ENCODE results near the gene SEBOX. TPM values are rescaled to one million over a fixed set of nuclear protein-coding genes. Genes with fewer than 3 reads are reported as not detected.

SEBOX gene
- total RNA-seq, 1 donor, result not detected

GRCh38 chr17:28379814-28380801 is 15.1 kb upstream of the SEBOX start:
- no peak overlapping the region for H3K4me3 ChIP-seq (ENCODE audit: low read depth, low read length)
- TF ChIP-seq CTCF (IDR thresholded peaks at IDR 0.05; ENCODE audit: insufficient read depth, low read depth, low read length), result no peak
- DNase-seq (ENCODE audit: low read depth), result peak; percentile 85

DNA sequence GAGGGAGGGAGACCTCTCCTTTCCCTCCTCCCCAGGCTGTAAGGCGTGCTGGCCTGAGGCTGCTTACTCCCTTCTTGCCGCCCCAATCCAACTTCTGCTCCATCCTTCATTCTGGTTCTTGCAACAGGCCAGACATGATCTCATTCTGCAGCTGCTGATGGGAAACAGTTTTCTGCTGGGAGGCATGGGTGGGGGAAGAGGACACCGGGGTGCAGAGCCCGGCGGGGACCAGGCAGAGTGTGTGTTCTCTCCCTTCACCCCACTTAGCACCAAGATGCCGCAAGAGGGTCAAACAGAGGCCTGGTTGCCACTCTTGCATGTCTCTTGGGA is 7.9 kb upstream of the SEBOX start:
- no peak for TF ChIP-seq CTCF (IDR thresholded peaks at IDR 0.05; ENCODE audit: insufficient read depth, low read depth, low read length)
- no peak for DNase-seq (ENCODE audit: low read depth)
- peak overlapping the region; percentile 73 for H3K4me3 ChIP-seq (ENCODE audit: low read depth, low read length)

DNA sequence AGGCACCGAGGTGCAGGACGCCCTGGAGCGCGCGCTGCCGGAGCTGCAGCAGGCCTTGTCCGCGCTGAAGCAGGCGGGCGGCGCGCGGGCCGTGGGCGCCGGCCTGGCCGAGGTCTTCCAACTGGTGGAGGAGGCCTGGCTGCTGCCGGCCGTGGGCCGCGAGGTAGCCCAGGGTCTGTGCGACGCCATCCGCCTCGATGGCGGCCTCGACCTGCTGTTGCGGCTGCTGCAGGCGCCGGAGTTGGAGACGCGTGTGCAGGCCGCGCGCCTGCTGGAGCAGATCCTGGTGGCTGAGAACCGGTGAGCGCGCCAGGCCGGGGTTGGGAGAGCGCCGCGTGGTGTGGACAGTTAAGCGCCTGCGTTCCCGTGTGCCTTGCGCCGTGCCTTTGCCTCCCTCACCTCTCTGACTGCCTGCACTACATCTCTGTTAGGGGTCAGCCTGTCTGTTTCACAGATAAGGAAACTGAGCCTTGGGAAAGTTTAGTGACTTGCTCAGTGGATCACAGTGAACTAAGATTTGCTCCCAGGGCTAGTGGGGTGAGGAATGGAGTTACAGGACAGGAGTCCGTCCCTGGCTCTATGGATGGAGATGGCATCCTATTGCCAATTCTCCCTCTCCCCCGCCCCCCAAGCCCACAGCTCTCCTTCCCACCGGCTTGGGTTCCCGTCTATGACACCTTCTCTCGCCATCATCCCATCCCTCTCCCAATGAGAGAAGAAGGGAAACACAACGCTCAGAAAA is 7.4 kb upstream of the SEBOX start:
- H3K4me3 ChIP-seq (ENCODE audit: low read depth, low read length), result peak overlapping the region; percentile 73
- no peak for DNase-seq (ENCODE audit: low read depth)
- TF ChIP-seq CTCF (IDR thresholded peaks at IDR 0.05; ENCODE audit: insufficient read depth, low read depth, low read length), result no peak

DNA sequence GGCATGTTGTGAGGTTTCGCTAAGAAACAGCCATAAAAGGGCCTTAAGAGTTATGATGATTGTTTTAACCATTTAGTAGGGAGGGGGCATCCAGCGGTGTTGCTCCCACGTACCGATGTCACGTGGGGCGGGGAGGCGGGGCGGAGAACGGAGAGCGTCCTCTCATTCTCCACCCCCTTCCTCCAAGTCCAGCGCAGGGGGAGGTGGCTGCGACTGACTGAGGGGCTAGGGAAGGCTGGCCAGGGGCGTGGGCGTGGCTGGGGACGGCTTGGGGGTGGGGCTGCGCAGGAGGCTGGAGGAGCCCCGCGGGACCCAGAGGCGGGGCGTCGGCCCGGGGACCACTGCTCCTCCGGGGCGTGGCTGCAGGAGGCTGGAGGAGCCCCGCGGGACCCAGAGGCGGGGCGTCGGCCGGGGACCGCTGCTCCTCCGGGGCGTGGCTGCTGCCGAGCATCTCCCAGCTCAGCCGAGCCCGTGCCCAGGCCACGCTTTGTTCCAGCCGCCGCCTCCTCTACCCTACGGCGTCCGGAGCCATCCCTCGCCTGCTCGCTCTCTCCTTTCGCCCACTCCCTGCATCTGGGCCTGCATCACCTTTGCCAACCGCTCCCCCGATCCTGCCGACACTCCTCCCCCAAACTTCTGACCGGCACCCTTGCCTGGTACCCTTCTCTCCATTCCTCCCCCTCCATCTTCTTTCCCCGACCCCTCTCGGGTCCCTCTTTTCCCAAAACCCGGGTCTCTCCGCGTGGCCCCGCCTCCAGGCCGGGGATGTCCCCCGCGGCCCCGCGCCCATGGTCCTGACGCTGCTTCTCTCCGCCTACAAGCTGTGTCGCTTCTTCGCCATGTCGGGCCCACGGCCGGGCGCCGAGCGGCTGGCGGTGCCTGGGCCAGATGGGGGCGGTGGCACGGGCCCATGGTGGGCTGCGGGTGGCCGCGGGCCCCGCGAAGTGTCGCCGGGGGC is 6.5 kb upstream of the SEBOX start, which contains the start of gene SARM1:
Gene SARM1, plus strand, starts transcription at position 450 of the 958 bp plus-strand sequence. Its CDS starts 339 bp downstream, at position 789.
- no peak for TF ChIP-seq CTCF (IDR thresholded peaks at IDR 0.05; ENCODE audit: insufficient read depth, low read depth, low read length)
- peak within 1 kb of the TSS; percentile 73 for H3K4me3 ChIP-seq (ENCODE audit: low read depth, low read length)
- DNase-seq (ENCODE audit: low read depth), result peak; percentile 98

DNA sequence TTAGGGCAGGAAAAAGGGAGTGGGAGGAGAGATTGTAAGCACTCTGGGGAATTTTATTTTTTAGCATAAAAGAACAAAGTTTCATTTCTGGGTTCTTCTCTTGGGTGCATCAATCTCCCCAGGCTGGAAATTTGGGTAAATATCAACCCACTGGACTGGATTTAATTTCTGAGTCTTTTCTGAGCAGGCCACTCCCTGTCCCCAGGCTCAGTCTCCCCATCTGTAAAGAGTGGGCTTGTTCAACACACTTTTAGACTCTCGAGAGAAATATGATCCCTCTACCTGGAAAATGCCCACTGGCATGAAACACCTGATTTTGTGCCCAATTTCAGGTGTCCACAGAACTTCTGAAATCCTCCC is 5.7 kb upstream of the SEBOX start:
- H3K4me3 ChIP-seq (ENCODE audit: low read depth, low read length), result peak overlapping the region; percentile 73
- DNase-seq (ENCODE audit: low read depth), result no peak

More for the DNA sequence above, 5.7 kb upstream of the SEBOX start:
- TF ChIP-seq CTCF (IDR thresholded peaks at IDR 0.05; ENCODE audit: insufficient read depth, low read depth, low read length), result no peak
